NCI-H2029 treated with DMSO at 0.1 percent for 48 hours (cell line): ENCODE results near the gene CELSR2.

ENCODE experiments used
- DNase-seq: peaks from one replicate; lab custom pipeline; 2025; lab: John Stamatoyannopoulos, UW

Gene CELSR2

DNA sequence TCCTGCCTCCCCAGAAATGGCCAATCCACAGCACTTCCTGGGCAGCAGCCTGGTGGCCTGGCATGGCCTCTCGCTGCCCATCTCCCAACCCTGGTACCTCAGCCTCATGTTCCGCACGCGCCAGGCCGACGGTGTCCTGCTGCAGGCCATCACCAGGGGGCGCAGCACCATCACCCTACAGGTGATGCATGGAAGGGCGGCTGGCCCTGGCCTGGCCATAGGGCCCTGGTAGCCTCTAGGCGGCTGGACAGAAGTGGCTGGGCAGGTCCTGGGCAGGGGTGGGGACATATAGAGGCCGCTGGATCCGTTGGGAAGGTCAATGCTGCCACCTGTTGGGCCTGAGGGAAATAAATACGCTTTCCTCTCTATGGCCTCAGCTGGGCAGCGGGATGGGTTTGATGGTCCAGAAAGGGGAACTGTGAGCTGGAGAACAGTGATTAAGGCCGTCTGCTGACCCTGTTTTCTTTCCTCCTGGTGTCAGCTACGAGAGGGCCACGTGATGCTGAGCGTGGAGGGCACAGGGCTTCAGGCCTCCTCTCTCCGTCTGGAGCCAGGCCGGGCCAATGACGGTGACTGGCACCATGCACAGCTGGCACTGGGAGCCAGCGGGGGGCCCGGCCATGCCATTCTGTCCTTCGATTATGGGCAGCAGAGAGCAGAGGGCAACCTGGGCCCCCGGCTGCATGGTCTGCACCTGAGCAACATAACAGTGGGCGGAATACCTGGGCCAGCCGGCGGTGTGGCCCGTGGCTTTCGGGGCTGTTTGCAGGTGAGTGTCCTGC lies 14.4 kb downstream of the CELSR2 start:
- DNase-seq: no peak

DNA sequence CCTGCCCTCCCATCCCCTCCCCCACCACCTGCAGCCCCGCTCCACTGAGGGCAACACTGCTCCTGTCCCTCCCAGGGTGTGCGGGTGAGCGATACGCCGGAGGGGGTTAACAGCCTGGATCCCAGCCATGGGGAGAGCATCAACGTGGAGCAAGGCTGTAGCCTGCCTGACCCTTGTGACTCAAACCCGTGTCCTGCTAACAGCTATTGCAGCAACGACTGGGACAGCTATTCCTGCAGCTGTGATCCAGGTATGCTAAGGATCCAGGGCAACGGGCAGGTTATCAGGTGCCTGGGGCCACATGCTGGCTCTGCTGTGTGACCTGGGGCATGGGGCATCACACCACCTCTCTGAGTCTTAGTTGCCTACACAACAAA lies 15.0 kb downstream of the CELSR2 start:
- no peak for DNase-seq

DNA sequence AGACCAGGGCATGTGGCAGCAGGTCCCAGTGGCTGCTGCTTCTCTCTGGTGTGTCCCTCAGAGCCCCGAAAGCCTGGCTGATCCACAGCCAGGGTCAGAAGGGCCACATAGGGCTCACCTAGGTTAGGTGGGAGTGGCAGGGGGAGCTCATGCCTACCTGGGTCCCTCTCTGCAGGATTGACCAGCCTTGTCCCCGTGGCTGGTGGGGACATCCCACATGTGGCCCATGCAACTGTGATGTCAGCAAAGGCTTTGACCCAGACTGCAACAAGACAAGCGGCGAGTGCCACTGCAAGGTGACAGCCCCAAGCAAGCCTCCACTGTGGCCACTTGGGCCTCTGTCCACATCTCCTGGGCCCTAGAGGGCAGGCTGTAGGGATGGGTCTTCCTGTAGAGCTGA lies 15.7 kb downstream of the CELSR2 start:
- no peak for DNase-seq

DNA sequence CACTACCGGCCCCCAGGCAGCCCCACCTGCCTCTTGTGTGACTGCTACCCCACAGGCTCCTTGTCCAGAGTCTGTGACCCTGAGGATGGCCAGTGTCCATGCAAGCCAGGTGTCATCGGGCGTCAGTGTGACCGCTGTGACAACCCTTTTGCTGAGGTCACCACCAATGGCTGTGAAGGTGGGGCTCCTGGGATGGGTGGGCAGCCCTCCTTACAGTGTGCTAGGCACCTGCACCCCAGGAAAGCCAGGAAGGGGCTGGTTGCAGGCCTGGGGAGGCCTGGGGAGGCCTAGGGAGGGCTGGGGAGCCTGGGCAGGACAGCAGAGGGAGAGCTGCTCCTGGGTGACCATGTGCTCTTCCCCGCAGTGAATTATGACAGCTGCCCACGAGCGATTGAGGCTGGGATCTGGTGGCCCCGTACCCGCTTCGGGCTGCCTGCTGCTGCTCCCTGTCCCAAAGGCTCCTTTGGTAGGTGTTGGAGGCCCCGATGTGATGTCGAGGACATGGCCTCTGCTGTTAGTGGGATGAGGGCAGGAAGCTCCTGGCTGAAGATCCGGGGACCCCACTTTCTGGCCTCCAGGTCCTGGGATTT lies 16.5 kb downstream of the CELSR2 start:
- DNase-seq: no peak

DNA sequence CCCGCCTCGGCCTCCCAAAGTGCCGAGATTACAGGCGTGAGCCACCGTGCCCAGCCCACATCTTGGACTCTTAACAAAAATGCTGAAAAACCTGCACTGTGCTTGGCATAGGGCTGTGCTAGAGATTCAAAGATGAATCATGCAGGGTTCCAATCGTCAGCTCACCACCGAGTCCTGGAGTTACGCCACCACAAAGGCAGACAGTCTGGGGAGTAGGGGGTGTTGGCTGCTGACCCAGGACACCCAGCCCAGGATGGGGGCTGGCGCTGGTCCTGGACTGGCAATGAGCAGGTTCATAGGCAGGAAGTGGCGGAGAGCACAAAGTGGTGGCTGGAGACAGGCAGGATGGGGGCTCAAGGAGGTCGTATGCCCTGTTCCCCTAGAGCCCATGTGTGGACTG lies 17.6 kb downstream of the CELSR2 start:
- no peak for DNase-seq

DNA sequence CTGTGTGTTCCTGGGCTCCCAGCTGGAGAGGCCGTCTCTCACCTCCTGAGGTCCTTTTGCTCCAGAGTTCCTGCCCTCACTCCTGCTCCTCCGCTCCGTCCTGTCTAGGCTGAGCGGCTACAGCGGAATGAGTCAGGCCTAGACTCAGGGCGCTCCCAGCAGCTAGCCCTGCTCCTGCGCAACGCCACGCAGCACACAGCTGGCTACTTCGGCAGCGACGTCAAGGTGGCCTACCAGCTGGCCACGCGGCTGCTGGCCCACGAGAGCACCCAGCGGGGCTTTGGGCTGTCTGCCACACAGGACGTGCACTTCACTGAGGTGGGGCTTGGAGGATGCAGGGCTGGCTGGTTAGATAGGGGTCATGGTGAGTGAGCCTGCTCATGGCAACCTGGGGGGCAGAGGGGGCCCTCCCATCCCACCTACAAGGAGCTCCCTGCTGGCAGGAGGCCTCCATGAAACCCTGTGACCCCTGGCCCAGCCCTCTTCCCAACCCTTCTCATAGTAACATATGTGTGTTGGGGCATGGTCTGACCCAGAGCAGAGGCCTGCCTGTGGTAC lies 18.5 kb downstream of the CELSR2 start:
- DNase-seq: no peak

DNA sequence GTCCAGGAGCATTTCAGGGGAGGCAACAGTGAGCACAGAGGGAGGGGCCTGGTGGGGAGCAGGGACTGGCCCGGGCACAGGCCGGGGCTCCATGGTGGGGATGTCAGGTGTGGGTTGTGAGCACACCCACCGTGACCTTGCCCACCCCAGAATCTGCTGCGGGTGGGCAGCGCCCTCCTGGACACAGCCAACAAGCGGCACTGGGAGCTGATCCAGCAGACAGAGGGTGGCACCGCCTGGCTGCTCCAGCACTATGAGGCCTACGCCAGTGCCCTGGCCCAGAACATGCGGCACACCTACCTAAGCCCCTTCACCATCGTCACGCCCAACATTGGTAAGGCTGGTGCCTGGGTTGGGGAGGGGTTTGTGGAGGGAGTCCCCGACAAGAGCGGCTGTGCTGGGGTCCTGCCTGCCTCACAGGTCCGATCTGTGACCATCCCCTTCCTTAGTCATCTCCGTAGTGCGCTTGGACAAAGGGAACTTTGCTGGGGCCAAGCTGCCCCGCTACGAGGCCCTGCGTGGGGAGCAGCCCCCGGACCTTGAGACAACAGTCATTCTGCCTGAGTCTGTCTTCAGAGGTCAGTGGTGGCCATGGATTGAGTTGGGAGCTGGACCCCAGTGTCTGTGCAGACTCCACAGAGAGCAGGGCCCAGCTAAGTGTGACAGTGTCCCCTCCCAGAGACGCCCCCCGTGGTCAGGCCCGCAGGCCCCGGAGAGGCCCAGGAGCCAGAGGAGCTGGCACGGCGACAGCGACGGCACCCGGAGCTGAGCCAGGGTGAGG lies 19.3 kb downstream of the CELSR2 start:
- DNase-seq: no peak

DNA sequence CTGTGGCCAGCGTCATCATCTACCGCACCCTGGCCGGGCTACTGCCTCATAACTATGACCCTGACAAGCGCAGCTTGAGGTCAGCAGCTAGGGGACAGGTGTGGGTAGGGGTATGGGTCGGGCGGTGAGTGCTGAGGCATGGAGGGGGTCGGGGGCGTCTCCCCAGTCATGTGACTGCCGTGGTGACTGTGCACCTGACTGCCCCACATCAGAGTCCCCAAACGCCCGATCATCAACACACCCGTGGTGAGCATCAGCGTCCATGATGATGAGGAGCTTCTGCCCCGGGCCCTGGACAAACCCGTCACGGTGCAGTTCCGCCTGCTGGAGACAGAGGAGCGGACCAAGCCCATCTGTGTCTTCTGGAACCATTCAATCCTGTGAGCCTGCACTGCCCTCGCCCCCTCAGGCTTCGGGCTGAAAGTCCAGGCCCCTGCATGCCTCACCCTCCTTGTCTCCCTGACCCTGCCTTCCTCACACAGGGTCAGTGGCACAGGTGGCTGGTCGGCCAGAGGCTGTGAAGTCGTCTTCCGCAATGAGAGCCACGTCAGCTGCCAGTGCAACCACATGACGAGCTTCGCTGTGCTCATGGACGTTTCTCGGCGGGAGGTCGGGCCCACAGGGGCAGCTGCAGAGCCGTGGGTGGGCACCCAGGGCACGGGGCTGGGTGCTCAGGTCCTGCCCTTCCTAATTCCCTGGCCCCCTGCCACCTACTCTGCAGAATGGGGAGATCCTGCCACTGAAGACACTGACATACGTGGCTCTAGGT lies 20.1 kb downstream of the CELSR2 start:
- DNase-seq: no peak

DNA sequence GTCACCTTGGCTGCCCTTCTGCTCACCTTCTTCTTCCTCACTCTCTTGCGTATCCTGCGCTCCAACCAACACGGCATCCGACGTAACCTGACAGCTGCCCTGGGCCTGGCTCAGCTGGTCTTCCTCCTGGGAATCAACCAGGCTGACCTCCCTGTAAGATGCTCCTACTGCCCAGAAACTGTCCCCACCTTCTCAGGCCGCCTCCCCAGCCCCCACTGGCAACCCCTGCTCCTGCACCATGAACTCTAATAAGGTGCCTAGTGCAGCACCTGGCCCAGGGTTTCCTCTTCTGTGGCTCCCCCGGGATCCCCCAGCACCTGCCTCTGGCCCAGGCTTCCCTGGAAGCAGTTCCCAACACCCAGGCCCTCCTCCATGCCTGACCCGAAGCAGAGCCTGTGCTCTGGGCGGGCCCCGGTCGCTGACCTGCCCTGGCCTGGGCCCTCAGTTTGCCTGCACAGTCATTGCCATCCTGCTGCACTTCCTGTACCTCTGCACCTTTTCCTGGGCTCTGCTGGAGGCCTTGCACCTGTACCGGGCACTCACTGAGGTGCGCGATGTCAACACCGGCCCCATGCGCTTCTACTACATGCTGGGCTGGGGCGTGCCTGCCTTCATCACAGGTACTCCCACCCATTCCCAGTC lies 20.8 kb downstream of the CELSR2 start:
- DNase-seq: no peak

DNA sequence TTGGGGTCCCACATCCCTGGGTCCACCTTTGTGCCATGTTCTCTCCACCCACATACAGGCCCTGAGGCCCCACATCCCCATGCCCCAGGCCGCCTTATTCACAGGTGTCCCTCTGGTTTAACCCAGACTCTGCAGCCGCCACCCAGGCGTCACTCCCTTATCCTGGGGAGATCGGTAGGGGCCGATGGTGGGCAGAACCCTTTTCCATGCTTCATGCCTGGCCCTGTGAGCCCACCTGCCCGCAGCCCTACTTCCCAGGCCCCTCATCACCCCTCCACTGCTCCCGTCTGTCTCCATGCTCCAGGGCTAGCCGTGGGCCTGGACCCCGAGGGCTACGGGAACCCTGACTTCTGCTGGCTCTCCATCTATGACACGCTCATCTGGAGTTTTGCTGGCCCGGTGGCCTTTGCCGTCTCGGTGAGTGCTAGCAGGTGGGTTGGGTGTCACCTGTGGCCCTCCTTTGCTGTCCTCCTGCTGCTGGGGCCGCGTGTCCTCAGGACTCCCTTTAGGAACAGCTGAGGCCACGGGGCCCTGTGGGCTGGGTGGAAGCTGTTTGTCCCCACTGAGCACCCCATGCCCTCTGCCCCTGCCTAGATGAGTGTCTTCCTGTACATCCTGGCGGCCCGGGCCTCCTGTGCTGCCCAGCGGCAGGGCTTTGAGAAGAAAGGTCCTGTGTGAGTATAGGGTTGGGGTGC lies 21.4 kb downstream of the CELSR2 start:
- DNase-seq: no peak

DNA sequence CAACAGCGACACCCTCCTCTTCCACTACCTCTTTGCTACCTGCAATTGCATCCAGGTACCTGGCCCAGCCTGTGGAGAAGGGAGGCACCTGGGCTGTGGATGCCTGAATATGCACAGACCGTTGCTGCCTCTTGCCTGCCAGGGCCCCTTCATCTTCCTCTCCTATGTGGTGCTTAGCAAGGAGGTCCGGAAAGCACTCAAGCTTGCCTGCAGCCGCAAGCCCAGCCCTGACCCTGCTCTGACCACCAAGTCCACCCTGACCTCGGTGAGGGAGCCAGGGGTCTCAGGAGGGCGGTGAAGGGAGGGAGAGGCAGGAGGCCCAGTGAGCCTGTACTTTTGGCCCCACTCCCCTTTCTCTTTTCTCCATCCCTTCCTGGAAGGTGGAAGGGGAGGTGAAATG lies 22.1 kb downstream of the CELSR2 start:
- DNase-seq: no peak

DNA sequence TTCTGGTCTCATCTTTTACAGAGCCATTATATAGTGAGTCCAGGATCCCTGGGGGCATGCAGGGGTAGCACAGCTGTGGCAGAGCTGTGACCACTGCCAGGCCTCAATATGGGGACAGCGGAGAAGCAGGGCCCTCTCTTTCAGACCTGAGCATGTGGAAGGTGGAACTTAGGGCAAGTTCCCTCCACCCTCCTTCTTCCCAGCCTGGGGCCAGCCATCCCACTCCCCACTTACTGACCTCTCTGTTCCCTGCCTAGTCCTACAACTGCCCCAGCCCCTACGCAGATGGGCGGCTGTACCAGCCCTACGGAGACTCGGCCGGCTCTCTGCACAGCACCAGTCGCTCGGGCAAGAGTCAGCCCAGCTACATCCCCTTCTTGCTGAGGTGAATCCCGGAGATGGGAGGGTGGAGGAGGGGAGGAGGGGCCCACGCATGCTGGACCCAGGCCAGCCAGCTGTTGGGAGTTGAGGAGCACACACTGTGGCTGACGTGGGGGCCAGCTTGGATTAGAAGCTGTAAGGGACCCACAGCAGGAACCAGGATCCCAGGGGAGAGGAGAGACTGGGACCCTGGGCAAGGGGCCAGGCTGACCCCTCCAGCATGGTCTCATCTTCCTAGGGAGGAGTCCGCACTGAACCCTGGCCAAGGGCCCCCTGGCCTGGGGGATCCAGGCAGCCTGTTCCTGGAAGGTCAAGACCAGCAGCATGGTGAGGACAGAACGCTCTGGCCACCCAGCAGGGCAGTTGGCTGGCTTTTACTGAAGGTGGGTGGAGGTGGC lies 22.9 kb downstream of the CELSR2 start:
- no peak for DNase-seq

DNA sequence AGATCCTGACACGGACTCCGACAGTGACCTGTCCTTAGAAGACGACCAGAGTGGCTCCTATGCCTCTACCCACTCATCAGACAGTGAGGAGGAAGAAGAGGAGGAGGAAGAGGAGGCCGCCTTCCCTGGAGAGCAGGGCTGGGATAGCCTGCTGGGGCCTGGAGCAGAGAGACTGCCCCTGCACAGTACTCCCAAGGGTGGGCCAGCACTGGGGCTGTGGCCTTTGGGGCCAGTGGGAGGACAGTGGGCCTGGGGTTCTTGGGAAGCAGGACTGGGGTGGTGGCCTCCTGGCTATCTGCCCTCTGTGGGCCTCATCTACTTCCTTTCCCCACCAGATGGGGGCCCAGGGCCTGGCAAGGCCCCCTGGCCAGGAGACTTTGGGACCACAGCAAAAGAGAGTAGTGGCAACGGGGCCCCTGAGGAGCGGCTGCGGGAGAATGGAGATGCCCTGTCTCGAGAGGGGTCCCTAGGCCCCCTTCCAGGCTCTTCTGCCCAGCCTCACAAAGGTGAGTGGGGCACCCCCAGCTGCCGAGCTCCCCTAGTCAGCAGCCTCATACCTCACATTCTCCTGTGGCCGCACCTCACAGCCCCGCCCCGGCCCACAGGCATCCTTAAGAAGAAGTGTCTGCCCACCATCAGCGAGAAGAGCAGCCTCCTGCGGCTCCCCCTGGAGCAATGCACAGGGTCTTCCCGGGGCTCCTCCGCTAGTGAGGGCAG lies 23.6 kb downstream of the CELSR2 start:
- DNase-seq: no peak

DNA sequence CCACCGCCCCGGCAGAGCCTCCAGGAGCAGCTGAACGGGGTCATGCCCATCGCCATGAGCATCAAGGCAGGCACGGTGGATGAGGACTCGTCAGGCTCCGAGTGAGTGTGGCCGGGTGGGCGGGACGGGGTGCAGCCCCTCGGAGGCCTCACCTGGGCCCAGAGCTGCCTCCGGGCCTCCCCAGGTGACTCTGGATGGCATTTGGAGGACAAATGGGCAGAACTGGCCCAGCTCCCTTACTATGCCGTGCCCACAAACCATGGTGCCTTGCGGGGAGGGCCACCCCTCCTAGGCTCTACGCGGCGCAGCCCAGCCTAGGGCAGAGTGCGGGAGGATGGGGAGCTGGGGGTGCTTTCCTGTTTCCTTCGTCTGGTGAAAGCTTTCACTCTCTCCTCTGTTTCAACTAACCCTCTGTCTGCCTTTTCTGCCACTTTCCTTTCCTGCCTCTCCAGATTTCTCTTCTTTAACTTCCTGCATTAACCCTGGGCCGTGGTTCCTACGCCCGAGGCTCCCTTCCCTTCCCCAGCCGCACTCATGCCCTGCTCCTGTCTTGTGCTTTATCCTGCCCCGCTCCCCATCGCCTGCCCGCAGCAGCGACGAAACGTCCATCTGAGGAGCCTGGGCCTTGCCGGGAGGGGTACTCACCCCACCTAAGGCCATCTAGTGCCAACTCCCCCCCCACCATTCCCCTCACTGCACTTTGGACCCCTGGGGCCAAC lies 24.4 kb downstream of the CELSR2 start:
- DNase-seq: no peak

DNA sequence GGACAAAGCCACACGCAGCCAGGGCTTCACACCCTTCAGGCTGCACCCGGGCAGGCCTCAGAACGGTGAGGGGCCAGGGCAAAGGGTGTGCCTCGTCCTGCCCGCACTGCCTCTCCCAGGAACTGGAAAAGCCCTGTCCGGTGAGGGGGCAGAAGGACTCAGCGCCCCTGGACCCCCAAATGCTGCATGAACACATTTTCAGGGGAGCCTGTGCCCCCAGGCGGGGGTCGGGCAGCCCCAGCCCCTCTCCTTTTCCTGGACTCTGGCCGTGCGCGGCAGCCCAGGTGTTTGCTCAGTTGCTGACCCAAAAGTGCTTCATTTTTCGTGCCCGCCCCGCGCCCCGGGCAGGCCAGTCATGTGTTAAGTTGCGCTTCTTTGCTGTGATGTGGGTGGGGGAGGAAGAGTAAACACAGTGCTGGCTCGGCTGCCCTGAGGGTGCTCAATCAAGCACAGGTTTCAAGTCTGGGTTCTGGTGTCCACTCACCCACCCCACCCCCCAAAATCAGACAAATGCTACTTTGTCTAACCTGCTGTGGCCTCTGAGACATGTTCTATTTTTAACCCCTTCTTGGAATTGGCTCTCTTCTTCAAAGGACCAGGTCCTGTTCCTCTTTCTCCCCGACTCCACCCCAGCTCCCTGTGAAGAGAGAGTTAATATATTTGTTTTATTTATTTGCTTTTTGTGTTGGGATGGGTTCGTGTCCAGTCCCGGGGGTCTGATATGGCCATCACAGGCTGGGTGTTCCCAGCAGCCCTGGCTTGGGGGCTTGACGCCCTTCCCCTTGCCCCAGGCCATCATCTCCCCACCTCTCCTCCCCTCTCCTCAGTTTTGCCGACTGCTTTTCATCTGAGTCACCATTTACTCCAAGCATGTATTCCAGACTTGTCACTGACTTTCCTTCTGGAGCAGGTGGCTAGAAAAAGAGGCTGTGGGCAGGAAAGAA lies 25.5 kb downstream of the CELSR2 start:
- no peak for DNase-seq

DNA sequence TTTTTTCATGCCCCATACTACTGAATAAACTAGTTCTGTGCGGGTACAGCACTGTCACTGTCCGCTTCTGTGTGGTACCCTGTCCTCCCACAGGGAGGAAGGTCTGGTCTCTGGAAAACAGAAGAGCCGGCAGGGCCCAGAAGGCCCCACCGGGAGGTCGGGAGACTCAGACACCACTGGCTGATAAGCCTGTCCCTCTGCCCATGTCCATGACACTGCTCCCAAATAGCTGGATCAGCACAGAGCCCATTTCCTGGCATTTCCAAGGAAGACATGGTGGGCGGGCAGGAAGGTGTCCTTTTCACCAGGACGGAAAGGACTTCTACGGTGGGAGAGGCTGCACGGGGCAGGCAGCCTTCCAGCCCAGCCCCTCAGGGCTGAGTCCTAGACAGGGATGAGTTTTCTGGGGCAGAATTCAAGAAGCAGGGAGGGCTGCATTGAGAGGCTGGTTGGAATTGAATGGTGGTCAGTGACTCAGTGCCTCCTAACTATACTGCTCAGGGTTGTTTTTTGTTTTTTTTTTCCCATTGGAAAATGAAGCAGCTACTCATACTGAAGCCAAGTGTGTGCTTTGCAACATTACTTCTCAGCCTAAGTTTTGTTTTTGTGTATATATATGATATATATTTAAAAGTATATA lies 26.5 kb downstream of the CELSR2 start:
- DNase-seq: no peak
